ENCODE data around the gene SLC1A7.

DNA sequence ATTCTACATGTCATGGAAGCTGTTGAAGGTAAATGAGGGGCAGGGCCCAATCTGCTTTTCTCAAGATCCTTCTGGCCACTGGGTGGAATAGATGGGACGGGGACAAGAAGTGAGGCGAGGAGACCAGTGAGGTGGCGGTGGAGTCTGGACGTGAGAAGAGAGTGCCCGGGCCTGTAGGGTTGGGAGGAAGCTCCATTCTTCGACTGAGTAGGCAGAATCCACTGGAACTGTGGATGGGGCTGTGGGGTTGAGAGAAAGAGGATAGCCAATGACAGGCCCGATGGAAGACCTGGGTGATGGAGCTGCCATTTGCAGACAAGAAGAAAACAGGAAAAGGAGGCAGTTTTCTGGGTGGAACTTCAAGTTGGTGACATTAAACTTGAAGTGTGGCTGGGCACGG is 10.3 kb downstream of the SLC1A7 start:
- no peak for TF ChIP-seq CTCF (IDR thresholded peaks at IDR 0.05; ENCODE audit: low read length)
- no peak for TF ChIP-seq EZH2 (IDR thresholded peaks at IDR 0.05; ENCODE audit: borderline replicate concordance, low read length)

Data from OCI-LY1 (cell line).